Fibroblast of villous mesenchyme (primary cell): ENCODE results near the gene P3H3. TPM values are rescaled to one million over a fixed set of nuclear protein-coding genes. Genes with fewer than 3 reads are reported as not detected.
A peak's percentile ranks its signal among the peaks of the same experiment; 100 is the strongest.

Experiments
- DNase-seq: peaks from one replicate; pipeline ENCODE4 v3.0.0-alpha.2; 2010; ENCODE audit warnings: low read depth
- H3K4me3 ChIP-seq: 2 replicates; pipeline ENCODE4 v1.5.1; 2011; ENCODE audit warnings: low read depth, mild to moderate bottlenecking, low read length
- total RNA-seq: library from RNA; depleted of rRNA; stranded (reverse); fragments of >200 nt; gene quantifications from 2 replicates; pipeline ENCODE4 v1.2.3, GENCODE V29; 2012
- TF ChIP-seq, protein P1 (sequence below): IDR thresholded peaks from 2 replicates; pipeline ENCODE4 v1.5.1; 2012; ENCODE audit warnings: low read depth, mild to moderate bottlenecking, low read length; ENCODE audit not compliant: insufficient read depth

The P3H3 gene
- total RNA-seq, 1 donor = 91.1 TPM

- TF ChIP-seq, protein P1, sequence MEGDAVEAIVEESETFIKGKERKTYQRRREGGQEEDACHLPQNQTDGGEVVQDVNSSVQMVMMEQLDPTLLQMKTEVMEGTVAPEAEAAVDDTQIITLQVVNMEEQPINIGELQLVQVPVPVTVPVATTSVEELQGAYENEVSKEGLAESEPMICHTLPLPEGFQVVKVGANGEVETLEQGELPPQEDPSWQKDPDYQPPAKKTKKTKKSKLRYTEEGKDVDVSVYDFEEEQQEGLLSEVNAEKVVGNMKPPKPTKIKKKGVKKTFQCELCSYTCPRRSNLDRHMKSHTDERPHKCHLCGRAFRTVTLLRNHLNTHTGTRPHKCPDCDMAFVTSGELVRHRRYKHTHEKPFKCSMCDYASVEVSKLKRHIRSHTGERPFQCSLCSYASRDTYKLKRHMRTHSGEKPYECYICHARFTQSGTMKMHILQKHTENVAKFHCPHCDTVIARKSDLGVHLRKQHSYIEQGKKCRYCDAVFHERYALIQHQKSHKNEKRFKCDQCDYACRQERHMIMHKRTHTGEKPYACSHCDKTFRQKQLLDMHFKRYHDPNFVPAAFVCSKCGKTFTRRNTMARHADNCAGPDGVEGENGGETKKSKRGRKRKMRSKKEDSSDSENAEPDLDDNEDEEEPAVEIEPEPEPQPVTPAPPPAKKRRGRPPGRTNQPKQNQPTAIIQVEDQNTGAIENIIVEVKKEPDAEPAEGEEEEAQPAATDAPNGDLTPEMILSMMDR = no peak
- DNase-seq = no peak
- no peak overlapping the region for H3K4me3 ChIP-seq
Measured at GRCh38 chr12:6845395-6845794, 17.2 kb downstream of the P3H3 start.

DNA sequence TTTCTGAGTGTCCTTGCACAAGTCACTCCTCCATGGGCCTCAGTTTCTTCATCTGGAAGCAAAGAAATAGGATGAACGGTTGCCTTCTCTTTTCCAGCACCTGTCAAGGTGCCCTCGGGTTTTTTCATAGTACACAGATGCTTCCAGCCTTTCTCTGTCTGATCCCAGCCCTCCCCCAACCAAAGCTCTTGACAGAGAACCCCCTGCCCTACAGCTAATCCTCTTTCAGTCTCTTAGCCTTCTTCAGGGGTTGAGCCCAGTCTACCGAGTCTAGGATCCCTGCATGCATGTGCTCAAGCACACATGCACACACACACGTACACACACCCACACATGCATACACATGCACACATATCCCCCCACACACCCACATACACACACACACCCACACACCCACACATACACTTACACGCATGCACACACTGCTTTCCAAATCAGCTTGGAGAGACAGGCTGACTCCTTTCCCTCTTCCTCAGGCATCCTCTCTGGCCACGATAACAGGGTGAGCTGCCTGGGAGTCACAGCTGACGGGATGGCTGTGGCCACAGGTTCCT lies 18.2 kb downstream of the P3H3 start:
- H3K4me3 ChIP-seq = no peak overlapping the region
- TF ChIP-seq, protein P1 = no peak
- DNase-seq = no peak

- TF ChIP-seq, protein P1 = no peak
- no peak for DNase-seq
- no peak overlapping the region for H3K4me3 ChIP-seq
Measured at GRCh38 chr12:6847676-6848075, 19.5 kb downstream of the P3H3 start.

- no peak overlapping the region for H3K4me3 ChIP-seq
- TF ChIP-seq, protein P1 = no peak
- no peak for DNase-seq
Measured at GRCh38 chr12:6849427-6849826, 21.2 kb downstream of the P3H3 start.

DNA sequence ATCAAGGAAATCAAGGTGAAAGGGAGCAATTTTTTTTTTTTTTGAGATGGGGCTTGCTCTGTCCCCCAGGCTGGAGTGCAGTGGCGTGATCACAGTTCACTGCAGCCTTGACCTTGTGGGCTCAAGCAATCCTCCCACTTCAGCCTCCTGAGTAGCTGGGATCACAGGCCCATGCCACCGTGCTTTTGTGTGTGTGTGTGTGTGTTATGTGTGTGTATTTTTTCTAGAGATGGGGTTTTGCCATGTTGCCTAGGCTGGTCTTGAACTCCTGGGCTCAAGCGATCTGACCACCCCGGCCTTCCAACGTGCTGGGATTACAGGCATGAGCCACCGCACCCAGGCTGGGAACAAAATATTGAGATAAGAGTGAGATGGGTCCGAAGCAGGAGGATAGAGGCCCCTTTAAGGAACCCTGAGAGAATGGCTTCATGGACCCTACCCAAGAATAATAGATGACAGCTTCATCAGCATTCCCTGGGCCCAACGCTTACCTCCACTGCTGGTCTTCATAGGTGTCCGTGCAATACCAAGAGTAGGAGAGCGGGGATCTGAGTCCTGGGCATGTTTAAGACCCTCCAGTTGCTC lies 21.9 kb downstream of the P3H3 start:
- TF ChIP-seq, protein P1 = no peak
- H3K4me3 ChIP-seq = peak overlapping the region; percentile 75
- DNase-seq = no peak

DNA sequence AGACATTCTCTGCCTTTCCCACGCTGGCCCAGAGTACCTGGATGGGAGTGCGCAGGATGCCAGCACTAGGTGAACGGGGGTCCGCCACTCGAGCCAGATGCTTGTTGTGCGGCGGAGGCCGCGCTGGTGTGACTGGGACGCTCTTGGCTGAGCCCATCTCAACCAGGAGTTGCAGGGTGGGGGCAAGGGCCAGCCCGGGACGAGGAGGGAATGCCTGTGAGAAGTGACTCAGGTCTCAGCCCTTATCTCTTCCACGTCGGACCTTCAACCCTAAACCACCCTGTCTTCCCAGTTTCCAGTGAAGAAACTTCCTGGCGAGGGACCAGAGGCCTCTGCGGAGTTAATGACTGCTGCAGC lies 22.6 kb downstream of the P3H3 start:
- TF ChIP-seq, protein P1 = no peak

More for the DNA sequence above, 22.6 kb downstream of the P3H3 start:
- DNase-seq = no peak
- H3K4me3 ChIP-seq = peak overlapping the region; percentile 75
